GM23338 (cell line): ENCODE measurements around the gene TGFB1. TPM values are rescaled to one million over a fixed set of nuclear protein-coding genes. Genes with fewer than 3 reads are reported as not detected.

Experiments used
- ATAC-seq: fragments of 200-7000 bp; cut with Tn5 transposase; 3 replicates; pipeline ENCODE4 v1.9.1; 2020
- DNase-seq: peaks from one replicate; pipeline ENCODE4 v3.0.0-alpha.2; 2015; ENCODE audit warnings: low spot score
- H2AFZ ChIP-seq: fragments of 200-600 bp; sonication (generic); 2 replicates; pipeline ENCODE4 v1.8.0; 2016; ENCODE audit warnings: antibody characterized with exemption, mild to moderate bottlenecking, moderate library complexity
- H3F3A ChIP-seq: fragments of 200-600 bp; sonication (generic); replicated peaks from 2 replicates; pipeline ENCODE4 v1.8.0; 2017; ENCODE audit warnings: antibody characterized with exemption, mixed run types, low read depth
- H3K27ac ChIP-seq: fragments of 200-600 bp; sonication (generic); 2 replicates; pipeline ENCODE4 v1.6.1; 2016; ENCODE audit warnings: low read depth
- H3K27me3 ChIP-seq: fragments of 200-600 bp; sonication (generic); 2 replicates; pipeline ENCODE4 v1.8.0; 2016; ENCODE audit warnings: mild to moderate bottlenecking, mixed run types, moderate library complexity; ENCODE audit not compliant: insufficient read depth
- H3K36me3 ChIP-seq: fragments of 200-600 bp; sonication (generic); 2 replicates; pipeline ENCODE4 v1.8.0; 2016; ENCODE audit warnings: mild to moderate bottlenecking; ENCODE audit not compliant: insufficient read depth
- H3K4me1 ChIP-seq: fragments of 200-600 bp; sonication (generic); 2 replicates; pipeline ENCODE4 v1.8.0; 2016; ENCODE audit warnings: mild to moderate bottlenecking, moderate library complexity; ENCODE audit not compliant: insufficient read depth
- H3K4me2 ChIP-seq: fragments of 200-600 bp; sonication (generic); 2 replicates; pipeline ENCODE4 v1.7.1; 2017; ENCODE audit warnings: mixed run types
- H3K4me3 ChIP-seq: fragments of 200-600 bp; sonication (generic); 2 replicates; pipeline ENCODE4 v1.6.1; 2016; ENCODE audit warnings: mixed run types
- H3K79me2 ChIP-seq: fragments of 200-600 bp; sonication (generic); replicated peaks from 2 replicates; pipeline ENCODE4 v1.8.0; 2017; ENCODE audit warnings: mild to moderate bottlenecking; ENCODE audit not compliant: insufficient read depth
- H3K9me2 ChIP-seq: fragments of 200-600 bp; sonication (generic); 2 replicates; pipeline ENCODE4 v1.8.0; 2017; ENCODE audit not compliant: insufficient read depth
- H4K20me1 ChIP-seq: fragments of 200-600 bp; sonication (generic); replicated peaks from 2 replicates; pipeline ENCODE4 v1.8.0; 2017; ENCODE audit warnings: mild to moderate bottlenecking; ENCODE audit not compliant: insufficient read depth
- H3K27ac Mint-ChIP-seq: 2 replicates; pipeline ENCODE4 v1.8.0; 2020; ENCODE audit warnings: inconsistent platforms, mild to moderate bottlenecking, moderate library complexity, mixed read lengths
- H3K27me3 Mint-ChIP-seq: 3 replicates; pipeline ENCODE4 v1.8.0; 2022; ENCODE audit warnings: low read depth, mild to moderate bottlenecking, moderate library complexity, mixed read lengths, inconsistent platforms; ENCODE audit not compliant: insufficient read depth, poor library complexity
- H3K36me3 Mint-ChIP-seq: 3 replicates; pipeline ENCODE4 v1.8.0; 2021; ENCODE audit warnings: low read depth, mild to moderate bottlenecking, inconsistent platforms, moderate library complexity, mixed read lengths
- H3K4me1 Mint-ChIP-seq: 3 replicates; pipeline ENCODE4 v1.8.0; 2020; ENCODE audit warnings: mild to moderate bottlenecking, inconsistent platforms, mixed read lengths
- H3K4me3 Mint-ChIP-seq: 3 replicates; pipeline ENCODE4 v1.8.0; 2021; ENCODE audit warnings: moderate library complexity, mild to moderate bottlenecking, inconsistent platforms, mixed read lengths
- H3K9me3 Mint-ChIP-seq: 3 replicates; pipeline ENCODE4 v1.8.0; 2020; ENCODE audit warnings: moderate library complexity, mild to moderate bottlenecking, inconsistent platforms, mixed read lengths
- EZH2 ChIP-seq: fragments of 200-600 bp; sonication (generic); IDR thresholded peaks from one replicate; pipeline ENCODE4 v1.8.0; 2017; ENCODE audit warnings: antibody characterized with exemption, mild to moderate bottlenecking, low read depth; ENCODE audit not compliant: unreplicated experiment
- JUNB ChIP-seq: IDR thresholded peaks from one replicate; pipeline ENCODE4 v1.6.1; 2016; ENCODE audit warnings: antibody characterized with exemption; ENCODE audit not compliant: unreplicated experiment
- polyA plus RNA-seq: library from polyadenylated mRNA; unstranded; fragments of >200 nt; fragmentation: Nextera tagmentation; extraction: Ambion mirVana; gene quantifications from 2 replicates; pipeline ENCODE4 v1.2.1, GENCODE V29; 2016
- total RNA-seq: library from RNA; depleted of rRNA; stranded (reverse); fragments of >200 nt; shearing (Covaris generic); gene quantifications from 2 replicates; pipeline ENCODE4 v1.2.3, GENCODE V29; 2014
- TF ChIP-seq, protein P1 (sequence below): IDR thresholded peaks from one replicate; pipeline ENCODE4 v1.6.1; 2018; ENCODE audit warnings: antibody characterized with exemption; ENCODE audit not compliant: unreplicated experiment
- TF ChIP-seq, protein P2 (sequence below): fragments of 250-450 bp; sonication (Bioruptor Pico); IDR thresholded peaks from 2 replicates; pipeline ENCODE4 v1.5.0; 2020; ENCODE audit warnings: mild to moderate bottlenecking, moderate library complexity
- TF ChIP-seq, protein P3 (sequence below), 2 experiments: fragments of 200-600 bp in 1 of 2; sonication (generic) in 1 of 2; conservative IDR thresholded peaks; 2 replicates each; pipeline versions ENCODE4 v1.5.1 to v1.6.1; 2016 to 2017; ENCODE audit warnings: antibody characterized with exemption in 2 of 2, low read depth in 2 of 2, mild to moderate bottlenecking in 2 of 2, moderate library complexity in 1 of 2
- TF ChIP-seq, protein P4 (sequence below): IDR thresholded peaks from 2 replicates; pipeline ENCODE4 v1.6.1; 2016; ENCODE audit warnings: antibody characterized with exemption

TGFB1 gene
- total and polyA plus RNA-seq, 2 experiments from 2014 or later, result 0.99 to 7.9 TPM

DNA sequence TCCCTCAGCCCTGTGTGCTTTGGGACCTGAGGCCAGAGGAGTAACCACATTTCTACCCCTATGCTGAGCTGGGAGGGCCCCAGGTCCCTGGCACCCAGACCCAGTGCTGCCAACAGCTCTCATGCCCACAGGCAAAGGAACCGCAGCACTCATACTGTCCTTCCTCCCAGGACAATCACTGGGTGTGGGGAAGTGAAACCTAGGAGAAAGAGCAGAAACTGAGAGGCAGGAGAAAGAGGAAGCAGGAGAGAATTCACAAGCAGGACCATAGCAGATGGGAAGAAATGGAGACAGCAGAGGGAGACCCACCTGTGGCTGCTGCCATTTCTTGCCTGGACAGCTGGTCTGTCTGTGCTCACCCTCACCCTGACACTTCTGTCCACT lies 24.9 kb downstream of the TGFB1 start:
- Histone ChIP-seq H3K27ac (no peak overlapping the region), H3K27me3 (peaks cover 10% of the 10 kb centered on the region), H3K4me1 (peaks cover 45% of the 10 kb centered on the region)

More for the DNA sequence above, 24.9 kb downstream of the TGFB1 start:
- Mint-ChIP-seq H3K4me1 (peaks cover 54% of the 10 kb centered on the region), H3K4me3 (no peak overlapping the region), H3K36me3 (no peaks in the 10 kb centered on the region; the same call in 2 of the 3 replicates), H3K27me3 (peaks cover 35% of the 10 kb centered on the region), H3K9me3 (no peaks in the 10 kb centered on the region; the same call in 2 of the 3 replicates), H3K27ac (peak overlapping the region; percentile 68; the same call in 1 of the 2 replicates)
- TF ChIP-seq, protein P1, sequence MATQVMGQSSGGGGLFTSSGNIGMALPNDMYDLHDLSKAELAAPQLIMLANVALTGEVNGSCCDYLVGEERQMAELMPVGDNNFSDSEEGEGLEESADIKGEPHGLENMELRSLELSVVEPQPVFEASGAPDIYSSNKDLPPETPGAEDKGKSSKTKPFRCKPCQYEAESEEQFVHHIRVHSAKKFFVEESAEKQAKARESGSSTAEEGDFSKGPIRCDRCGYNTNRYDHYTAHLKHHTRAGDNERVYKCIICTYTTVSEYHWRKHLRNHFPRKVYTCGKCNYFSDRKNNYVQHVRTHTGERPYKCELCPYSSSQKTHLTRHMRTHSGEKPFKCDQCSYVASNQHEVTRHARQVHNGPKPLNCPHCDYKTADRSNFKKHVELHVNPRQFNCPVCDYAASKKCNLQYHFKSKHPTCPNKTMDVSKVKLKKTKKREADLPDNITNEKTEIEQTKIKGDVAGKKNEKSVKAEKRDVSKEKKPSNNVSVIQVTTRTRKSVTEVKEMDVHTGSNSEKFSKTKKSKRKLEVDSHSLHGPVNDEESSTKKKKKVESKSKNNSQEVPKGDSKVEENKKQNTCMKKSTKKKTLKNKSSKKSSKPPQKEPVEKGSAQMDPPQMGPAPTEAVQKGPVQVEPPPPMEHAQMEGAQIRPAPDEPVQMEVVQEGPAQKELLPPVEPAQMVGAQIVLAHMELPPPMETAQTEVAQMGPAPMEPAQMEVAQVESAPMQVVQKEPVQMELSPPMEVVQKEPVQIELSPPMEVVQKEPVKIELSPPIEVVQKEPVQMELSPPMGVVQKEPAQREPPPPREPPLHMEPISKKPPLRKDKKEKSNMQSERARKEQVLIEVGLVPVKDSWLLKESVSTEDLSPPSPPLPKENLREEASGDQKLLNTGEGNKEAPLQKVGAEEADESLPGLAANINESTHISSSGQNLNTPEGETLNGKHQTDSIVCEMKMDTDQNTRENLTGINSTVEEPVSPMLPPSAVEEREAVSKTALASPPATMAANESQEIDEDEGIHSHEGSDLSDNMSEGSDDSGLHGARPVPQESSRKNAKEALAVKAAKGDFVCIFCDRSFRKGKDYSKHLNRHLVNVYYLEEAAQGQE, result no peak
- TF ChIP-seq, protein P2, sequence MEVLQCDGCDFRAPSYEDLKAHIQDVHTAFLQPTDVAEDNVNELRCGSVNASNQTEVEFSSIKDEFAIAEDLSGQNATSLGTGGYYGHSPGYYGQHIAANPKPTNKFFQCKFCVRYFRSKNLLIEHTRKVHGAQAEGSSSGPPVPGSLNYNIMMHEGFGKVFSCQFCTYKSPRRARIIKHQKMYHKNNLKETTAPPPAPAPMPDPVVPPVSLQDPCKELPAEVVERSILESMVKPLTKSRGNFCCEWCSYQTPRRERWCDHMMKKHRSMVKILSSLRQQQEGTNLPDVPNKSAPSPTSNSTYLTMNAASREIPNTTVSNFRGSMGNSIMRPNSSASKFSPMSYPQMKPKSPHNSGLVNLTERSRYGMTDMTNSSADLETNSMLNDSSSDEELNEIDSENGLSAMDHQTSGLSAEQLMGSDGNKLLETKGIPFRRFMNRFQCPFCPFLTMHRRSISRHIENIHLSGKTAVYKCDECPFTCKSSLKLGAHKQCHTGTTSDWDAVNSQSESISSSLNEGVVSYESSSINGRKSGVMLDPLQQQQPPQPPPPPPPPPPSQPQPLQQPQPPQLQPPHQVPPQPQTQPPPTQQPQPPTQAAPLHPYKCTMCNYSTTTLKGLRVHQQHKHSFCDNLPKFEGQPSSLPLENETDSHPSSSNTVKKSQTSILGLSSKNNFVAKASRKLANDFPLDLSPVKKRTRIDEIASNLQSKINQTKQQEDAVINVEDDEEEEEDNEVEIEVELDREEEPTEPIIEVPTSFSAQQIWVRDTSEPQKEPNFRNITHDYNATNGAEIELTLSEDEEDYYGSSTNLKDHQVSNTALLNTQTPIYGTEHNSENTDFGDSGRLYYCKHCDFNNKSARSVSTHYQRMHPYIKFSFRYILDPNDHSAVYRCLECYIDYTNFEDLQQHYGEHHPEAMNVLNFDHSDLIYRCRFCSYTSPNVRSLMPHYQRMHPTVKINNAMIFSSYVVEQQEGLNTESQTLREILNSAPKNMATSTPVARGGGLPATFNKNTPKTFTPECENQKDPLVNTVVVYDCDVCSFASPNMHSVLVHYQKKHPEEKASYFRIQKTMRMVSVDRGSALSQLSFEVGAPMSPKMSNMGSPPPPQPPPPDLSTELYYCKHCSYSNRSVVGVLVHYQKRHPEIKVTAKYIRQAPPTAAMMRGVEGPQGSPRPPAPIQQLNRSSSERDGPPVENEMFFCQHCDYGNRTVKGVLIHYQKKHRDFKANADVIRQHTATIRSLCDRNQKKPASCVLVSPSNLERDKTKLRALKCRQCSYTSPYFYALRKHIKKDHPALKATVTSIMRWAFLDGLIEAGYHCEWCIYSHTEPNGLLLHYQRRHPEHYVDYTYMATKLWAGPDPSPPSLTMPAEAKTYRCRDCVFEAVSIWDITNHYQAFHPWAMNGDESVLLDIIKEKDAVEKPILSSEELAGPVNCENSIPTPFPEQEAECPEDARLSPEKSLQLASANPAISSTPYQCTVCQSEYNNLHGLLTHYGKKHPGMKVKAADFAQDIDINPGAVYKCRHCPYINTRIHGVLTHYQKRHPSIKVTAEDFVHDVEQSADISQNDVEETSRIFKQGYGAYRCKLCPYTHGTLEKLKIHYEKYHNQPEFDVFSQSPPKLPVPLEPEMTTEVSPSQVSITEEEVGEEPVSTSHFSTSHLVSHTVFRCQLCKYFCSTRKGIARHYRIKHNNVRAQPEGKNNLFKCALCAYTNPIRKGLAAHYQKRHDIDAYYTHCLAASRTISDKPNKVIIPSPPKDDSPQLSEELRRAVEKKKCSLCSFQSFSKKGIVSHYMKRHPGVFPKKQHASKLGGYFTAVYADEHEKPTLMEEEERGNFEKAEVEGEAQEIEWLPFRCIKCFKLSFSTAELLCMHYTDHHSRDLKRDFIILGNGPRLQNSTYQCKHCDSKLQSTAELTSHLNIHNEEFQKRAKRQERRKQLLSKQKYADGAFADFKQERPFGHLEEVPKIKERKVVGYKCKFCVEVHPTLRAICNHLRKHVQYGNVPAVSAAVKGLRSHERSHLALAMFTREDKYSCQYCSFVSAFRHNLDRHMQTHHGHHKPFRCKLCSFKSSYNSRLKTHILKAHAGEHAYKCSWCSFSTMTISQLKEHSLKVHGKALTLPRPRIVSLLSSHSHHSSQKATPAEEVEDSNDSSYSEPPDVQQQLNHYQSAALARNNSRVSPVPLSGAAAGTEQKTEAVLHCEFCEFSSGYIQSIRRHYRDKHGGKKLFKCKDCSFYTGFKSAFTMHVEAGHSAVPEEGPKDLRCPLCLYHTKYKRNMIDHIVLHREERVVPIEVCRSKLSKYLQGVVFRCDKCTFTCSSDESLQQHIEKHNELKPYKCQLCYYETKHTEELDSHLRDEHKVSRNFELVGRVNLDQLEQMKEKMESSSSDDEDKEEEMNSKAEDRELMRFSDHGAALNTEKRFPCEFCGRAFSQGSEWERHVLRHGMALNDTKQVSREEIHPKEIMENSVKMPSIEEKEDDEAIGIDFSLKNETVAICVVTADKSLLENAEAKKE, result no peak
- TF ChIP-seq, protein P3, sequence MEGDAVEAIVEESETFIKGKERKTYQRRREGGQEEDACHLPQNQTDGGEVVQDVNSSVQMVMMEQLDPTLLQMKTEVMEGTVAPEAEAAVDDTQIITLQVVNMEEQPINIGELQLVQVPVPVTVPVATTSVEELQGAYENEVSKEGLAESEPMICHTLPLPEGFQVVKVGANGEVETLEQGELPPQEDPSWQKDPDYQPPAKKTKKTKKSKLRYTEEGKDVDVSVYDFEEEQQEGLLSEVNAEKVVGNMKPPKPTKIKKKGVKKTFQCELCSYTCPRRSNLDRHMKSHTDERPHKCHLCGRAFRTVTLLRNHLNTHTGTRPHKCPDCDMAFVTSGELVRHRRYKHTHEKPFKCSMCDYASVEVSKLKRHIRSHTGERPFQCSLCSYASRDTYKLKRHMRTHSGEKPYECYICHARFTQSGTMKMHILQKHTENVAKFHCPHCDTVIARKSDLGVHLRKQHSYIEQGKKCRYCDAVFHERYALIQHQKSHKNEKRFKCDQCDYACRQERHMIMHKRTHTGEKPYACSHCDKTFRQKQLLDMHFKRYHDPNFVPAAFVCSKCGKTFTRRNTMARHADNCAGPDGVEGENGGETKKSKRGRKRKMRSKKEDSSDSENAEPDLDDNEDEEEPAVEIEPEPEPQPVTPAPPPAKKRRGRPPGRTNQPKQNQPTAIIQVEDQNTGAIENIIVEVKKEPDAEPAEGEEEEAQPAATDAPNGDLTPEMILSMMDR (conservative IDR thresholded peaks at IDR 0.05; ENCODE audit: low read depth in 2 of 2), result no peak
- TF ChIP-seq JUNB (no peak), EZH2 (no peak)
- TF ChIP-seq, protein P4, sequence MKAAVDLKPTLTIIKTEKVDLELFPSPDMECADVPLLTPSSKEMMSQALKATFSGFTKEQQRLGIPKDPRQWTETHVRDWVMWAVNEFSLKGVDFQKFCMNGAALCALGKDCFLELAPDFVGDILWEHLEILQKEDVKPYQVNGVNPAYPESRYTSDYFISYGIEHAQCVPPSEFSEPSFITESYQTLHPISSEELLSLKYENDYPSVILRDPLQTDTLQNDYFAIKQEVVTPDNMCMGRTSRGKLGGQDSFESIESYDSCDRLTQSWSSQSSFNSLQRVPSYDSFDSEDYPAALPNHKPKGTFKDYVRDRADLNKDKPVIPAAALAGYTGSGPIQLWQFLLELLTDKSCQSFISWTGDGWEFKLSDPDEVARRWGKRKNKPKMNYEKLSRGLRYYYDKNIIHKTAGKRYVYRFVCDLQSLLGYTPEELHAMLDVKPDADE, result no peak
- Histone ChIP-seq H3K36me3 (no peaks in the 10 kb centered on the region), H3K79me2 (no peaks in the 10 kb centered on the region), H3K4me2 (no peak overlapping the region), H2AFZ (no peak overlapping the region), H3K9me2 (no peaks in the 10 kb centered on the region), H4K20me1 (no peaks in the 10 kb centered on the region), H3K4me3 (no peak overlapping the region), H3F3A (peaks cover 19% of the 10 kb centered on the region)
- DNase-seq (no peak), ATAC-seq (no peak)
